HG02642 (cell line): ENCODE measurements around the gene TEAD1.

ENCODE experiments used
- ATAC-seq: cut with Tn5 transposase; IDR thresholded peaks from one replicate; pipeline ENCODE4 v1.9.1; 2021; ENCODE audit warnings: mild to moderate bottlenecking; ENCODE audit not compliant: unreplicated experiment, poor library complexity

The TEAD1 gene

GRCh38 chr11:12962306-12962705 is 288.1 kb downstream of the TEAD1 start:
- ATAC-seq = no peak

GRCh38 chr11:12963051-12963450 is 288.8 kb downstream of the TEAD1 start:
- ATAC-seq = no peak

- ATAC-seq = peak; percentile 90
Observed at GRCh38 chr11:12963792-12964536, 289.7 kb downstream of the TEAD1 start.

- no peak for ATAC-seq
Observed at GRCh38 chr11:12964650-12965049, 290.4 kb downstream of the TEAD1 start.

- ATAC-seq = no peak
Observed at GRCh38 chr11:12966002-12966401, 291.8 kb downstream of the TEAD1 start.

GRCh38 chr11:12968101-12968500 is 293.9 kb downstream of the TEAD1 start:
- ATAC-seq = no peak

- ATAC-seq = no peak
Observed at GRCh38 chr11:12968826-12969225, 294.6 kb downstream of the TEAD1 start.

GRCh38 chr11:12971955-12972354 is 297.7 kb downstream of the TEAD1 start:
- ATAC-seq = no peak

GRCh38 chr11:12973528-12974181 is 299.4 kb downstream of the TEAD1 start:
- no peak for ATAC-seq

GRCh38 chr11:12975195-12975594 is 301.0 kb downstream of the TEAD1 start:
- no peak for ATAC-seq

GRCh38 chr11:12979928-12980689 is 305.9 kb downstream of the TEAD1 start:
- ATAC-seq = no peak

GRCh38 chr11:12981676-12982522 is 307.7 kb downstream of the TEAD1 start:
- ATAC-seq = no peak

GRCh38 chr11:12983336-12983735 is 309.1 kb downstream of the TEAD1 start:
- no peak for ATAC-seq

GRCh38 chr11:12986194-12986898 is 312.1 kb downstream of the TEAD1 start:
- no peak for ATAC-seq

- ATAC-seq = no peak
Observed at GRCh38 chr11:12989428-12990161, 315.4 kb downstream of the TEAD1 start.

- ATAC-seq = no peak
Observed at GRCh38 chr11:12990162-12990480, 315.9 kb downstream of the TEAD1 start.

- no peak for ATAC-seq
Observed at GRCh38 chr11:12991426-12991825, 317.2 kb downstream of the TEAD1 start.

GRCh38 chr11:12993626-12994025 is 319.4 kb downstream of the TEAD1 start:
- ATAC-seq = no peak
